HG02973 (cell line): ENCODE measurements around the gene GPRIN3.
"Not testable (repeated sequence)": the region's sequence is repeated elsewhere in the genome, so short reads cannot be mapped to it uniquely, and the experiment has no call there.

ENCODE experiments used
- ATAC-seq: cut with Tn5 transposase; IDR thresholded peaks from one replicate; pipeline ENCODE4 v1.9.1; 2021; ENCODE audit warnings: moderate library complexity; ENCODE audit not compliant: unreplicated experiment

Gene GPRIN3

DNA sequence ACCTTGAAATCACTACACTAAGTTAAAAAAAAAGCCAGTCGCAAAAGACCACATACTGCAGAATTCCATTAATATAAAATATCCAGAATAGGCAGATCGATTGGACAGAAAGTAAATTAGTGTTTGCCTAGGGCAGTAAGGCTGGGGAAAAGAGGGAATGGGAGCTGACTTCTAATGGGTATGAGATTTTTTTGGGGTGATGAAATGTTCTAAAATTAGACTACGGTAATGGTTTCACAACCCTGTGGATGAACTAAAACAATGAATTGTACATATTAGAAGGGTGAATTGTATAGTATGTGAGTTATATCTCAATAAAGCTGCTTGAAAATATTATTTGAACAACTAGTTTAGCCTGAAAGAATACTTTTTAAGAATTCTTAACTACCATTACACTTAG is 6.7 kb upstream of the GPRIN3 start:
- no peak for ATAC-seq

DNA sequence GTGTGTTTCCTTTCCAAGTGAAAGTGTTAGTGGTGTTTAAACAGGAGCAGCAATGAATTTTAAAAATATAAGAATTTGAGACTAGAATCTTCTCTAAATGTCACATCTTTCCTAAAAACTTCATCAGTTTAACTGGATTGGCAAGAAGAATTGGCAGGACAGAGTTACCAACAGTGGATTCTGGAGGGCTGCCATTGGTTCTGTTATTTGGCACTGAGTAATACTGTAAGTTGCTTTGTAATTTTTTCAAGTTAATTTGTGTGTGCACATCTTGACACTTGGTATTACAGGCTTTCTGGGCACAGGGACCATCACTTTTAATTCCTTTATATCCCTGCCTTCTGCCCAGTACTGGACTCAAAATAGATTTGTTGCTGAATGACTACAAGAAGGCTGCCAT is 4.5 kb upstream of the GPRIN3 start:
- ATAC-seq = no peak

DNA sequence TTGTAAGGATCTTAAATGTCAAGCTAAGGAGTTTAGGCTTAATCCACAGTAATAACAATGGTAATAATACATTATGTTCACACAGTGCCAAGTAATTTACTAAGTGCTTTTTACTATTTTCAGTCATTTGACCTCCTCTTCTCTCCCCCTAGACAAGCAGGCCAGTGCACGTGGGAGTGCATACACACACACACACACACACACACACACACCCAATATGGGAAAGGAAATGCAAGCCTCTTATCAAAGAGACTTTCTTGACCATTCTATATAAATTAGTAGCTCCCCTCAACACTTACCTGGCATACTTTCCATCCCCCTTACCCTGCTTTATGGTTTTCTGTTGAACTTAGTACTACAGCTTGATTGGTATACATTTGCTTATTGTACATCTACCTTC is 3.8 kb upstream of the GPRIN3 start:
- ATAC-seq = no peak

DNA sequence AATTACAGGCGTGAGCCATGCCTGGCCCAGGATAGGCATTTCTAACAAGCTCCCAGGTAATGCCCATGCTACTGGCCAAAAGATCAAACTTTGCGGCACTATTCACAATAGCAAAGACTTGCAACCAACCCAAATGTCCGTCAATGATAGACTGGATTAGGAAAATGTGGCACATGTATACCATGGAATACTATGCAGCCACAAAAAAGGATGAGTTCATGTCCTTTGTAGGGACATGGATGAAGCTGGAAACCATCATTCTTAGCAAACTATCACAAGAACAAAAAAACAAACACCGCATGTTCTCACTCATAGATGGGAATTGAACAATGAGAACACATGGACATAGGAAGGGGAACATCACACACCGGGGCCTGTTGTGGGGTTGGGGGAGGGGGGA is 1.6 kb upstream of the GPRIN3 start:
- ATAC-seq = not testable (repeated sequence)

DNA sequence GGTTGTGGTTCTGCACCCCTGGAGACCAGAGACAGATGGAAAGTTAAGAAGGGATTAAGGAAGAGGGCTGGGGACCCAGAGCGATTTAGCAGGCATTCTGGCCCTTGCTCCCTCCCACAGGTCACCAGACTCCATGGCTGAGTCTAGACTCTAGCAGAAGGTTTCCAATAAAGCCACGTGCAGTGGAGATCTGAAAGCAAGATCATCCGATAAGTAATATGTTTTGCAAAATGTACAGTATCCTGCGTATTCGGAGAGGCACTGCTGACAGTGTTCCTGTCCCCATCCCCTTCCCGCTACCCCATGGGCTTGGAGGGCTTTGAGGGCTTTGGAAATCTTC is 531 bp upstream of the GPRIN3 start:
- no peak for ATAC-seq

DNA sequence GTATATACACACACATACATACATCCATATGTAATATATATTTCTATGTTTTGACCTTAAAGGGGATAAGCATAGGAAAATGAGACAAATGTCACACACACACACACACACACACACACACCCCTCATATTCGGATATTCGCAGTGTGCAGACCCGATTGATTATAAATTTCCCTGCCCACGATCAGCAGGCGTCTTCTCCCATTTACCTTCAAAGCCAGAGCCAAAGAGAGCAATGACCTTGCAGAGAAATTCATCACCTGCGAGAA is 488 bp downstream of the GPRIN3 start:
- no peak for ATAC-seq

DNA sequence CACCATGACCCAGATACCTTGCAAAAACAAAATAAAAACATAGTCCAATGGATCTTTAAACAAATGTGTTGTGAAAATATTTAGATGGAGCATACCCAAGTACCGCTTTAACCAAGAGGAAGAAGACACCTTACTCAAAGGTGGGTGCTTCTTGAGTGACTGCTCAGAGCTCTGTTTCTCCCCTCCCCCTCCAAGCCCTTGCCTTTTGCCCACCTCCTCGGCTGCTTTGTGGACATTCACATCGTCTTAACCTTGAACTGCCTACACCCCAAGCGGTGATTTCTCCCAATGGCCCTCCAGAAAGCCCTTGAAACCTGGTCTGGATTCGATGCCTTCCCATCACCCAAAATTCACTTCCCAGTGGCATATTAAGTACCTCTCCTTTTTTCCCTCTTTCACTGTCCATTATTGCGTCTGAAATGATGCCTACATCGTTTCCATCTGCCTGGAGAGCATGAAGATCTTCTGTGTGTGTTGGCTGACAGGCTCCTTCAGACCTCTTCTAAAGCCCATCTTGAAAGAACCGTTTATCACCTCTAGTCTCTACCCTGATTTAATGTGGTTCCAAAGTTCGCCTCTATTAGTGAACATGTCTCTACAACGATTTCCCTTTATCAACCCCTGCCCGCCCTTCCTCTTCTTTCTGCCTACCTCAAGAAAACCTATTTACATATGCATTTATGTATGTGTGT is 968 bp downstream of the GPRIN3 start:
- ATAC-seq = no peak

DNA sequence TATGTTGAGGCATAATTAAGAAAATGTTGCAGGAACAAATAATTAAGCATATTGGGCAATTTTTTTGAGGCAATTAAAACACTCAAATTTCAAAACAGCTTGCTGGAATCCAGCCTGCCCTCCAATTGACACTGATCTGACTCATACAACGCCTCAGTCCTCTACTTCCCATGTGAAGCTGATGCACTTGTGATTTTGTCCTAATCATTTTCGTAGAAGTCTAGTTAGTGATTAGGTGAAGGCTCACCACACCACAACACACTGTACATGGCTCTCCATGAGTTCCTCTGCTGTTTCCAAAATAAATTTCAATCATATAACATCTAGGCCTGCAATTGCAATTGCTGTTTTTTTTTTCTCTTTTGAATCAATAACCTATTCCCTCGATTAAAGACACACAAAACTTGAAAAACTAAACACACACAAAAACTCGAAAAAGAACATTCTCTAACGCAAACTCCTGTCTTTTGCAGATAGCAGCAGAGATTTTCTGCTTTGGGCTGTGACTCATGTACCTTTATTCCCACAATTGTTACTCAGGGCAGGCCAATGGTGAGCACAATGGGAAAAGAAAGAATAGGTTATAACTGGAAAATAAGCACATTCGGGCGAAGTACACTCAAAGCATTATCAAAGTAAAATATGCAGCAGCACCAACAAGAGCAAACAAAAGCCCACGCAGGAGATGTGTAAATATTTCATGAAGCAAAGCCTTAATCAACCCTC is 1.7 kb downstream of the GPRIN3 start:
- ATAC-seq = no peak

DNA sequence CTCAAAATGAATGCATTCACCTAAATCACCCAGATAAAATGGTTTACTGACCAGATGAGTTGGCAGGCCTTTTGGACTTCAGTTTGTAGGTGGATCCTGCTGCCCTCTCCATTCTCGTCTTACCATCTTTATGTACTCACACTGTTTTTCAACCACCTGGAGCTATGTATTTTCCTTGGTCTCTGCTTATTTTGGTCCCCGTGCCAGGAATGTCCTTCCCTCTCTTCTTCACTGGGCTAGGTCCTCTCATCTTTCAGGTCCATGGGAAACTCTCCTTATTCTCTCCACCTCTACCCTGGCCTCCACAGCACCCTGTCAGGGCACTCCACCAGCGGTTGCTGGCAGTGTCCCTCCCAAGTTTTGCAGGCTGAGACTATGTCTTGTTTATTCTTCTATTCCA is 2.6 kb downstream of the GPRIN3 start:
- no peak for ATAC-seq

DNA sequence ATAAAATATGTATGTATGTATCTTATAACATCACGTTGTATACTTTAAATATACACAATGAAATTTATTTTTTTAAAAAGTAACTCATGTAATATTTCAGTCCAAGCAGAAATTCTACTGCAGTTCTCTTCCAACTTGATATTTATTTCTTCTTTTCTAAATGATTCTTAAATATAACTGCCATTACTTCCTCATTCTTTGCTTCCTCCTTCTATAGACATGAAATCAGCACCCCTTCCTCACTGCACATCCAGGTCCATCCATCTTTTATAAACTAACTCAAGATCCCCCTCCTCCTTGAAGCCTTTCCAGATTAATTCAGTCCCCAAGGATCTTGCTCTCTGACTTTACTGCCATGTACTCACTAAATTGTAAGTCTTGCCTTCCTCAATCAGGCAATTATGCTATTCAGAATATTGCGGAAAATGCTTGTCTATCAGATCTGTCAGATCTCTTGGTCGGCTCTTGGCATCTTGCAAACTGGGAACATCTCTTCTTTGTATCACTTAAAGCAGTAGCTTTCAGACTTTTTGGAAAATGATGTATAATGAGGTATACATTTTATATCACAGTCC is 3.7 kb downstream of the GPRIN3 start:
- no peak for ATAC-seq

DNA sequence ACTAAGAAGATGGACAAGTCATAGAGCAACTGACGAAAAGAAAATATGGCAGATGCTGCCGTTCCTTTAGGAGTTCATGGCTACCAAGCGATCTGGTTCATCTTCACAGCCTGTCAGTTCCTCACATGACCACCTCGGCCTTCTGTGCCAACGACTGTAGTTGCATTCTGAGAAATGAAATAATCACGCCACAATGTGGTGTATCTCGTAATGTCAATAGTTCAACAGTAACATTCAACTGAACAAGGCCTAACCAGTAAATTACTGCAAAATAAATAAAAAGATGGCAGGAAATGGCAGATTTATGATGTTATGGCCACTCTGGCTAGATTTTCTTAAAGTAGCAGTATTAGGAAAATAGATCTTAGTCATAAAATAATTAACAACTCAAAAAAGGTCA is 4.4 kb downstream of the GPRIN3 start:
- no peak for ATAC-seq

DNA sequence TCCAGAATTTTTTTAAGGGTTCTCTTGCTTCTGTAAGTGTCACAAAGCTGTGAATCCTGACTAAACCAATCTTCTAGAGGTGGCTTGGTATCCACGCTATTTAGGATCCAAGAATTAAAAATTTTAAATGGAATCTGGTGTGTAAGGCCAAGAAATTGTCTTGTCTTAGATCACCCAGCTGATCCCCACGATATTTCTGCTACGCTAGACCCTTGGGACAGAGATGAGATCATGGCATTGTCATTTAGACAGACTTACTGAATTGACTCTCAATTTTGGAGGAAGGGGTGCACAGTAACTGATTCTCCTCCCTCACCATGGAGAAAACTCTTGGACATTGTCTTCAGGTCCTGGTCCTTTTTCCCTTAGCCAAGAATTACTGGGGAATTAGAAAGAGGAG is 5.7 kb downstream of the GPRIN3 start:
- no peak for ATAC-seq

DNA sequence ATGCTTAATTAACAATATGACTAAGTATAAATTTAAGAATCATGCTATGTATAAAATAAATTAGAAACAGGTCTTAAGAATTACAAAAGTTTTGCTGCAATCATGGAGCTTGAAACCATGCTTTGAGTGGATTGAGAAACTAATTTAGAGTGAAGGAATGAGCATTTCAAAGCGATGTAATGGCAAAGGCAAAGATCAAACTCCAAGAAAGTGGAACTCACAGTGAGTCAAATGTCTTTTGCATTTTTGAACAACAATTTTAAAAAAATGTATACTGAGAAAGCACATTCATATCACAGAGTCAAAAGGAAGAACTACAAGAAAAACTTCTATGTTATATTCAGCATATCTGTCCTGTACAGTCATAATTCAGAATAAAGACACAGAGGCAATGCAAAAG is 6.6 kb downstream of the GPRIN3 start:
- no peak for ATAC-seq

DNA sequence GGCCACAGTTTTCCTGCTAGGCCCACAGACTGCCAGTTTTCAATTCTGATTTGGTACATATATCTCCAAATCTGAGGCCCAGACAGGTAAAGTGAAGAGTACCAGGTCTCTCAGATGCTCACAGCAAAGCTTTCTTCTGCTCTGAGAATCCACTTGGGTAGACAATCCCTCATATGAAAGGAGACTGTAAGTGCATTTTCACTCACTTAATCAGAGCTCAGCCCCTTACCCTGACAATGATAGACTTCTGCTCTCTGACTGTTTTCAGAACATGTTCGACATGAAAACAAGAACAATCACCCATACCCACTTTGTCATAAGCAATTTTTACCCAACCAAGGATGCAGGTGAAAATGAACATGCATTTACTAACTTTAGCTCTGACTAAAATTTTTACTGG is 7.1 kb downstream of the GPRIN3 start:
- no peak for ATAC-seq

DNA sequence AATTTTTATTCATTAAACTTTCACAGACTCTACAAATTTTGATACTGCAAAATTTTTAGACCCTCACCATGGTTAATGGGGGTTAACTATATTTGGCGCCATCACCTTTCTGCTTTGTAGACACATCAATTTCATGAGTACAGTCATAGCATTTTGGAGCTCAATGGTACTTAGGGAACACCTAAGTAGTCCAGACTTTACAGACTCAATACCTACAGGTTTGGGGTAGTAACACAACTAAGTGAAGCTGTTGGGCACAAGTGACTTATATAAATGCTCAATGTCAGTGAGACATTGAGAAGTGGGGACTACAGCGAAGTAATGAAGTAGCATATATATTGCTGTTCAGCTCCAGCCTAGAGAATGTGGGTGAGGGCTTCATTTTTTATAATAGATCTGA is 7.5 kb downstream of the GPRIN3 start:
- ATAC-seq = no peak

DNA sequence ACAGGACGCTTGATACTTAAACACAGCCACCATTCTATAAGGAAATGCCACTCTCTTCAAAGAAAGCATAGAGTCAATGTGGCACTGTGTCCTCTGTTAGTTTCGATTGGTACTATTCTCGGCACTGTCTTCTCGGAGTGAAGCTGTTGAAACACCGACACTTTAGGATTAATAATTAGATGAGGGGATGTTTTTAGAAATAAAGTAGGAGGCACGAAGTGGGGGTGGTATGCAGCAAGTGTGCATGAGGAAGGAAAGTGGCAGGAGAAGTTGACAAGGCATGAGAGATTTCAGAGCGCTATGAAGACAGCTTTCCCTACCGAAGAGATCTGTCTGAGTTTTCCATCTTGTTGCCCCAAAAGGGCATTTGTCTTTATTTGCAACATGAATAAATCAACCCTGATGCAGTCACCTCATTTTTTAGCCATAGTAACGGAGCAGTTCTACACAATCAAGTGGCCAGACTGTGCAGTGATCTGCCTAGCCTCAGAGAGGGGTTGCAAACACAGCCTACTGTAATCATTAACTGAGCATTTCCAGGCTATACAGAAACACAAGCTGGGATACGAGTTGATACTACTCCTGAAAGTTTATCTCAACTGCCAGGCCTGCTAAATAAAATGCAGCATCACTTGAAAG is 8.3 kb downstream of the GPRIN3 start:
- no peak for ATAC-seq

DNA sequence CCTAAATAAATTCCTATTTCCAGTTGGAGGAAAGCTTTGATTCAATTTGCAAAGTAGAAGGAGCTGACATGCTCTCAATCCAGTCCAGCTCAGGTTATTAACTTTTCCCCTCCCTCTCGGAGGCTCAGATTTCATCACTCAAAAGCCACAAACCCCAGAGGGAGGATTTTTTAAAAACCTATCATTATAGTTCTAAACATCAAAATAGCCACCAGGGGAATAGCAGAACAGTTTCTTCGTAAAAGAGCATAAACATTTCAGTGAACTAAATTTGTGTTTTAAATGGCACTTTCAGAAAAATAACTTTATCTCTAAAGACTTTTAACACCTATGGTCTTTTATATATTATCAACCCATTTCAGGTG is 8.8 kb downstream of the GPRIN3 start:
- no peak for ATAC-seq

DNA sequence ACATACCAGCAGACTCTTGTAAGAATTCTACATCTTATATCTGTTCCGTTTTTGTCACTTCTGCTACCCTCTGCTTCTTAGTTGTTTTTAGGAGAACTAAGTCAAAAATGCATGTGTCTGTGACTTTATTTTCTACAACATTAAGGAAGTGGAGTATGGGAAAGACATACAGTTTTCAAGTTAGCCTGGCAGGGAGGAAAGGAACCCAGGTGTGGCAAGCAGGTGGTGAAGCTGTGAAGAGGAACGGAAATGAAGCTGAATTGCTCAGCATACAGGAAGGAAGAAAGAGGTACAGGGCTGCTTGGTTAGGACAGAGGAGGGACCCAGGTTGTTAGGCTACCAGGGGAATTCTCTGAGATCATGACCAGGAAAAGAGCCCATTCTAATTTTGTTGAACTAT is 9.4 kb downstream of the GPRIN3 start:
- no peak for ATAC-seq

DNA sequence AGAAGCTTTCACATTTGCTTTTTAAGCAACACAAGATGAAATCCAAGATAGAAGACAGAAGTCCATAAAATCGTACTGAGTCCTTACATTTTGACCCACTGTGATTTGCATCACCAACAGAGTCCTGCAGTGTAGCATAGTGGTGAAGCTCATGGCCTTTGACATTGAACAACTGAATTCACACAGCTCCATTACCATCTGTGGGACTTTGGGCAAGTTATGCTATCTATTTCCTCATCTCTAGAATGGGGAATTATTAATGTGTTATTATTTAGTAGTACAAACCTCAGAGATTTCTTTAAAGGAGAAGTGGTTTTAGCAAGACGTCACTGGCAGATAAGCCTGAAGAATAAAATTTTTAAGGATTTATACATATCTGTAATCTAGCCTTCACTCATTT is 10.7 kb downstream of the GPRIN3 start:
- ATAC-seq = no peak

DNA sequence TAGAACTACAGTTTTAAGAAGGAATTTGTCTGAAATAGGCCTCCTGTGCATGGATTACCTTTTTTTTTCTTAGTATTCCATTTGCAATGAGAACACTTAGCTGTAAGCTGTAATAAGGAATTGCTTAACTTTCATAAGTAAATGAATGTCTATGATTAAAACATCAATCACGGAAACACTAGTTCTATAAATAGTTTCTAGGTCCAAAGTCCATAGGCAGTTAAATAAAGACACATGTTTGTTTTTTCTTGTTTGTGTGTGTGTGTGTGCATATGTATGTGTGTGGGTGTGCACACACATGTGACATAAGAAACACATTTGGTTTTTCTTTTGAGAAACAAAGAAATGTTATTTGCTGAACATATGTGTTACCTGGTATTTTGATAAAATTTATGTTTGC is 11.2 kb downstream of the GPRIN3 start:
- ATAC-seq = no peak

DNA sequence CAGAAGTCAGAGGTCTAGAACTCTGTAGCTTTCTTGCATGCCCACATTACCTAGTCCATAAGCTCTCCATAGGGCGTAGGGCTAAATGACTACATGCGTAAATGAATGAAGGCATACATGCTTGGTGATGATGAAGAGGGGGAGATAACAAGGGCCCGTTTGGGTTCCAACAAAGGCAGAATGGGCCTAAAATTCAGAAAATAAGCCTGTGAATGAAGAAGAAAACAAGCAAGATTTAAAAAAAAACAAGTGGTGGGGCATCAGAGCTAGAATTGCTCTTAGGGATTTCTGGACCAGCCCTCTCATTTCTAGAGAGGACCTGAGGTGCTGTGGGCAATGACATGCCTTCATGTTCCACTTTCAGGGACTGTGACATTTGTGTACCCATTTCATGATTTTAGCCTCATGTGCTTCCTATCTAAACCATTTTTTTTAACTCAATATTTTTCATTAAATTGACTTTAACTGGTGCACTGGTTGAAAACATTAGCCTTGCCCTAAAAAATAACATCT is 12.1 kb downstream of the GPRIN3 start:
- ATAC-seq = no peak

DNA sequence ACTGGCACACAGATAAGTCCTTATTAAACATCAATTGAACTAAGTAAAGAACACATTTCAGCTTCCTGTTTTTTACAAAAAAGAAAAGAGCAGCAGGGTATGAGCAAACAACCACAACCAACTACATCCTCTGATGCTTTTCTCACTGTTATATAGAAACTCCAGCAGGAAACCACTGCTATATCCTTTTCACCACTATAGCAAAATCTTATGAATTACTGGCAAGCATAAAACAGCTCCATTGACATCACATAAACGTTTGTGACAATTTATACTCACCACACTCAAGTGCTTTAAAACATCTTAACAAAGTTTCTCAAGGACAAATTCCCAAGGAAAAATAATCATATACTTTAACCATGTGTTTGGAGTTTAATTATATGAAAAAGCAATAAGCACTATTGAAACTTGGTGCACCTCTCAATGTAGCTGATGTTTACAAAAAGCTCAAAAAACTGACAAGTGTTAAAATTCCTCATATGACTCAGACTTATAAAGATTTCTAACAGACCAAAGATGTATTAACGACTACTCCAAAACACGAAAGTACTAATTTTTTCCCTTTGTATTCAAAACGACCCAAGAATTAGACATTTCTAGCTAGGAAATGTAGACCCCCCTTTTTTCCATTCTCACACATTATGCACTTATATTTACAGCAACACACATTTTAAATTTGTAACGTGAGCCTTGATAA is 12.9 kb downstream of the GPRIN3 start:
- peak; percentile 88 for ATAC-seq
